ENCODE results near the gene SDK1.
A peak's percentile ranks its signal among the peaks of the same experiment; 100 is the strongest.

SDK1 gene

DNA sequence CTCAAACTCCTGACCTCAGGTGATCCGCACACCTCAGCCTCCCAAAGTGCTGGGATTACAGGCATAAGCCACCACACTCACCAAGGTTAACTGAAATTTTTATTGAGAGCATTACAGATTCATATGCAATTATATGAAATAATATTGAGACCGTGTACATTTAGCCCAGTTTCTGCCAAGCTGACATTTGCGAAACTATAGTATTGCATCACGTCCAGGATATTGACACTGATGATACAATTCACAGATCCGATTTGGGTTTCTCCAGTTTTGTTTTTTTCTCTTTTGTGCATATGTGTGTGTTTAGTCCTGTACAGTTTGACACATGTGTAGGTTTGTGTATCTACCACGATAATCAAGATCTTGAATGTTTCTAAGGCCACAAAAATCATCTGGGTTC is 753.1 kb downstream of the SDK1 start:
- TF ChIP-seq, protein P1, sequence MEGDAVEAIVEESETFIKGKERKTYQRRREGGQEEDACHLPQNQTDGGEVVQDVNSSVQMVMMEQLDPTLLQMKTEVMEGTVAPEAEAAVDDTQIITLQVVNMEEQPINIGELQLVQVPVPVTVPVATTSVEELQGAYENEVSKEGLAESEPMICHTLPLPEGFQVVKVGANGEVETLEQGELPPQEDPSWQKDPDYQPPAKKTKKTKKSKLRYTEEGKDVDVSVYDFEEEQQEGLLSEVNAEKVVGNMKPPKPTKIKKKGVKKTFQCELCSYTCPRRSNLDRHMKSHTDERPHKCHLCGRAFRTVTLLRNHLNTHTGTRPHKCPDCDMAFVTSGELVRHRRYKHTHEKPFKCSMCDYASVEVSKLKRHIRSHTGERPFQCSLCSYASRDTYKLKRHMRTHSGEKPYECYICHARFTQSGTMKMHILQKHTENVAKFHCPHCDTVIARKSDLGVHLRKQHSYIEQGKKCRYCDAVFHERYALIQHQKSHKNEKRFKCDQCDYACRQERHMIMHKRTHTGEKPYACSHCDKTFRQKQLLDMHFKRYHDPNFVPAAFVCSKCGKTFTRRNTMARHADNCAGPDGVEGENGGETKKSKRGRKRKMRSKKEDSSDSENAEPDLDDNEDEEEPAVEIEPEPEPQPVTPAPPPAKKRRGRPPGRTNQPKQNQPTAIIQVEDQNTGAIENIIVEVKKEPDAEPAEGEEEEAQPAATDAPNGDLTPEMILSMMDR (IDR thresholded peaks at IDR 0.05; ENCODE audit: unreplicated experiment in 3 of 3), result no peak
- peaks cover 10% of the 10 kb centered on the region for H3K4me1 Mint-ChIP-seq
- H3K27me3 Mint-ChIP-seq (ENCODE audit: low read depth), result no peaks in the 10 kb centered on the region
- no peak overlapping the region for H3K4me3 Mint-ChIP-seq
- peaks cover 26% of the 10 kb centered on the region for H3K36me3 Mint-ChIP-seq (ENCODE audit: low read depth)
- no peak overlapping the region for H3K27ac Mint-ChIP-seq
- peaks cover 15% of the 10 kb centered on the region for H3K9me3 Mint-ChIP-seq

DNA sequence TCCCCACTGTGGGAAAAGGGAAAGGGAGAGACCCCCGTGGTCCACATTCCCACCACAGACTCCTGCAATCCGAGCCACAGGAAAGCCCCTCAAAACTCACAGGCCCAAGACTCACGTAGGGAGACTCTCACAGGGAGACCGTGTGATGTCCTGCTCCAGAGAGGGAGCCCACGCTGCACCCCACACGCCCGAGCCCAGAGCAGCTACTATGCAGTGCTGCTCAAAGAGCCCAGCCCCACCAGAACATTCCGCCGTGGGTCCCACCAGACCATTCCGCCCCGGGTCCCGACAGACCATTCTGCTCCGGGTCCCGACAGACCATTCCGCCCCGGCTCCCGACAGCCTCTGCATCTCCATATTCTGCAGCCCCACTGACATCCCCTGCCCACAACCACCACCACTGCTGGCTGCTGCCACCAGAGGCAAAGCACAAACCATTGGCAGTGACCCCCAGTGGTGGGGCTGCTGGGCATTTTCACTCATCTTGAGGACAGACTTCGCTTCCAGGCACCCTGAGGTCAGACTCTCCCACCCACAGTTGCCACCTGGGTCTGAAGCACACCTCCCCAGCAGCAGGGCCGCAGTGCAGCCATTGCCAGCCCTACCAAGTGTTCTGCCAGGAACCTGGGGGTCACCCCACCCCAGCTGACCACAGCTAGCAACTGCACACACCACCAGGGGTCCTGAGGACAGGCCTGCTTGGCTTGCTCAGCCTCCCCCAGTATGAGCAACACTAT is 755.7 kb downstream of the SDK1 start:
- no peak overlapping the region for H3K27ac Mint-ChIP-seq
- H3K36me3 Mint-ChIP-seq (ENCODE audit: low read depth), result peaks cover 29% of the 10 kb centered on the region
- H3K9me3 Mint-ChIP-seq, result peaks cover 25% of the 10 kb centered on the region
- H3K4me3 Mint-ChIP-seq, result no peak overlapping the region
- no peaks in the 10 kb centered on the region for H3K27me3 Mint-ChIP-seq (ENCODE audit: low read depth)
- H3K4me1 Mint-ChIP-seq, result peaks cover 10% of the 10 kb centered on the region
- TF ChIP-seq, protein P1 (IDR thresholded peaks at IDR 0.05; ENCODE audit: unreplicated experiment in 3 of 3), result no peak

DNA sequence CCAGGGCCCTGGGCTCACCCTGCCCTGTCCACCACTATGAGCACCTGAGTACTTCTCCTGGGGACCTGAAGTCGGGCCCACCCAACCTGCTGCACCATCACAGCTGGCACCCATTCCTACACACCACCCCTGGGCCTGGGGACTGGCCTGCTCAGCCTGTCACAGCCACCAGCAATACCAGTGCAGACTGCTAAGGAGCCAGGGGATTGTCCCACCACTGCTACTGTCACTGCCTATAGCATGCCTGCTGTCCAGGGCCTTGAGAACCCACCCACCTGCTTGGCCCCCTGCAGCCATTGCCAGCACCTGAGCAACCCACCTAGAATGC is 756.2 kb downstream of the SDK1 start:
- Mint-ChIP-seq H3K27ac (no peak overlapping the region), H3K36me3 (ENCODE audit: low read depth) (peaks cover 32% of the 10 kb centered on the region), H3K4me3 (no peak overlapping the region), H3K27me3 (ENCODE audit: low read depth) (no peaks in the 10 kb centered on the region), H3K4me1 (peaks cover 6% of the 10 kb centered on the region), H3K9me3 (peaks cover 27% of the 10 kb centered on the region)
- TF ChIP-seq, protein P1 (IDR thresholded peaks at IDR 0.05; ENCODE audit: unreplicated experiment in 3 of 3), result no peak

DNA sequence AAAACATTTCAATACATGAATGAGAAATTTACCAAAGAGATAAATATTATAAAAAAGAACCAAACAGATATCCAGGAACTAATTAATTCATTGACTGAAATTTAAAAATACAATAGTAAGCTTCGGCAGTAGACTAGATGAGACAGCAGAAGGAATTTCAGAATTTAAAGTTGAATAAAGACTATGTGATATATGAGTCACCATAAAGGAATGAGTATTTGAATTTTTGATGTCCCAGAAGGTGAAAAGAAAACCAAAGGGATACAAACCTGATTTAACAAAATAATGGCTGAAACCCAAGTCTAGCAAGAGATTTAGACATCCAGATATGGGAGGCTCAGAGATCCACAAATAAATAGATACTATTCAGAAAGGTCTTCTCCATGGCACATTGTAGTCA is 757.1 kb downstream of the SDK1 start:
- Mint-ChIP-seq H3K4me3 (no peak overlapping the region), H3K4me1 (peaks cover 3% of the 10 kb centered on the region), H3K27ac (no peak overlapping the region), H3K27me3 (ENCODE audit: low read depth) (no peaks in the 10 kb centered on the region), H3K36me3 (ENCODE audit: low read depth) (peaks cover 38% of the 10 kb centered on the region), H3K9me3 (peaks cover 34% of the 10 kb centered on the region)
- TF ChIP-seq, protein P1 (IDR thresholded peaks at IDR 0.05; ENCODE audit: unreplicated experiment in 3 of 3), result no peak

DNA sequence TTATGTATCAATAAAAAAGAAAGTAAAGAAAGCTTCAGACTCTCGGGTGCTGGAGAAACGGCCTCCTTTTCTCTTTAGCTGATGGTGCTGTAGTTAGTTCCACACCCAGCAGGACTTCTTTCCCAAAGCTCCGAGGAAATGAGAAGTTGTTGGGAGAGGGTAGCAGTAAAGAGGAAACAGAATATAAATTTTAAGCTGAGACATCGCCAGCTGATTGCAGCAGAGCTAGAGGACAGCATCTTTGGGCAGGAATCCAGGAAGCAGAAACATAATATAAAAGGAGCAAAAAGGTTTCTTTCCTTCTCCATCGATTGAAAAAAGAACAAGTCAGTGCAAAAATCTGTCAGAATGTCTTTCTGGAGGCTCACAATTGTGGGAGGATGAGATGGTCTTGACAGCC is 764.1 kb downstream of the SDK1 start:
- Mint-ChIP-seq H3K27me3 (ENCODE audit: low read depth) (no peaks in the 10 kb centered on the region), H3K36me3 (ENCODE audit: low read depth) (peaks cover 10% of the 10 kb centered on the region), H3K27ac (peak overlapping the region; percentile 68 to 86 (median 86)), H3K9me3 (peaks cover 14% of the 10 kb centered on the region), H3K4me1 (peaks cover 20% of the 10 kb centered on the region), H3K4me3 (peak overlapping the region in 2 of 3 experiments; percentile 22 to 38)
- TF ChIP-seq, protein P1 (IDR thresholded peaks at IDR 0.05; ENCODE audit: unreplicated experiment in 3 of 3), result no peak

DNA sequence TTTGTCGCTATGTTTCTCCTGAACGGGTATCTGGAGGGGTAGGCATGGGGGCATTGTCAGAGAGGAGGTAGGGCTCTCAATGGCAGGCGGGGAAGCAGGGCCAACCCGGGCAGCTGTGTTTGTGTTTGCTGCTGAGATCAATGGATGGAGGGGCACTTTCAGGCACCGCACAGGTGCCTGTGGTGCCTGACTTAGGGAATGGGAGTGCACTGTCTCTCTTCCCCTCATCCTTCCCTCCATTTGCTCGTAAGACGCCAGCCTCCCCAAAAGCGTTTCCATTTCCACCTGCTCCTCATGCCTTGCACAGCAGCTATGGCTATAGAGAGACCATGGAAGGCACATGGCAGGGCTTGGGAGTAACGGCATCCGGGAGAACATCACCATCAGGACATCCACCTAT is 765.2 kb downstream of the SDK1 start:
- H3K4me1 Mint-ChIP-seq, result peaks cover 21% of the 10 kb centered on the region
- TF ChIP-seq, protein P1 (IDR thresholded peaks at IDR 0.05; ENCODE audit: unreplicated experiment in 3 of 3), result no peak

More for the DNA sequence above, 765.2 kb downstream of the SDK1 start:
- H3K27ac Mint-ChIP-seq, result peak overlapping the region in 1 of 3 experiments; percentile 31
- H3K36me3 Mint-ChIP-seq (ENCODE audit: low read depth), result peaks cover 12% of the 10 kb centered on the region
- H3K4me3 Mint-ChIP-seq, result no peak overlapping the region
- H3K27me3 Mint-ChIP-seq (ENCODE audit: low read depth), result no peaks in the 10 kb centered on the region
- peaks cover 11% of the 10 kb centered on the region for H3K9me3 Mint-ChIP-seq

Measured in nephron (organoid).